ENCODE data around the gene GNE. TPM values are rescaled to one million over a fixed set of nuclear protein-coding genes. Genes with fewer than 3 reads are reported as not detected.
"Not testable (repeated sequence)": the region's sequence is repeated elsewhere in the genome, so short reads cannot be mapped to it uniquely, and the experiment has no call there.

Gene GNE, protein sequence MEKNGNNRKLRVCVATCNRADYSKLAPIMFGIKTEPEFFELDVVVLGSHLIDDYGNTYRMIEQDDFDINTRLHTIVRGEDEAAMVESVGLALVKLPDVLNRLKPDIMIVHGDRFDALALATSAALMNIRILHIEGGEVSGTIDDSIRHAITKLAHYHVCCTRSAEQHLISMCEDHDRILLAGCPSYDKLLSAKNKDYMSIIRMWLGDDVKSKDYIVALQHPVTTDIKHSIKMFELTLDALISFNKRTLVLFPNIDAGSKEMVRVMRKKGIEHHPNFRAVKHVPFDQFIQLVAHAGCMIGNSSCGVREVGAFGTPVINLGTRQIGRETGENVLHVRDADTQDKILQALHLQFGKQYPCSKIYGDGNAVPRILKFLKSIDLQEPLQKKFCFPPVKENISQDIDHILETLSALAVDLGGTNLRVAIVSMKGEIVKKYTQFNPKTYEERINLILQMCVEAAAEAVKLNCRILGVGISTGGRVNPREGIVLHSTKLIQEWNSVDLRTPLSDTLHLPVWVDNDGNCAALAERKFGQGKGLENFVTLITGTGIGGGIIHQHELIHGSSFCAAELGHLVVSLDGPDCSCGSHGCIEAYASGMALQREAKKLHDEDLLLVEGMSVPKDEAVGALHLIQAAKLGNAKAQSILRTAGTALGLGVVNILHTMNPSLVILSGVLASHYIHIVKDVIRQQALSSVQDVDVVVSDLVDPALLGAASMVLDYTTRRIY
- 24.2 and 32.4 TPM in 2 replicates for total RNA-seq

DNA sequence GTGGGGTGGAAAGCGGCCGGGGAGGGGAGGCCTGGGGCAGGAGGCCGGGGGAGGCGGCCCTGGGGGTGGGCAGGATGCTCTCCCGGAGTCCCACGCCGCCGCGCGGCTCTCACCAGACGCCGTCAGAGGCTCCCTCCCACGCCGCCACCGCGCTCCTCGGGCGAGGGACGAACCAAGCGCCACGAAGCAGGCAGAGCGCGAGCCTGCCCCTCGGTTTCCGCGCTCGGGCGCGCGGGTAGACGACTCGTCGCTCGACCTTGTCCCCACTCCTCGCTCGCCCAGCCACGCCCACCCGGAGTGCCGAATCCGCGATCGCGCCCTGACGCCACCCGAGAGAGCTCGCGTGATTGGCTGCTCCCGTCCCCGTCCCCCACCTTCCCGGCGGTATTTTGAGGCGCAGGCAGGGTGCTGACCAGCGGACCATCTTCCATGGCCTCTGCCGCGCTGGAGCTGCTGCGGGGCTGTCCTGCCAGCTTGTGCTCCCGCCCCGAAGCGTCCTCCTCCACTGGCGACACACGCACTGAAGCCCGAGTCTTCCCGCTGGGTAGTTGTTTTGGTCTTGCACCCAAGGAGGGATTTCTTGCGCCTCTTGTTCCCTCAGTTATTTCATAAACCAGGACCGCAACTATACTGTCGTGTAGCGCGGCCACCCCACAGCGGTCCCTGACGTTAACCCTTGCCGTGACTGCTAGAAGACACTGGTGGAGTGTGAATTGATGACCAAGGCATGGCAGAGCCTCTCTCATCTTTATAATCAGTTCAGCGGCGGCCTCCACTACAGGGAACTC is at the start of gene GNE:
GNE (minus strand) TSS at position 241 of the 788 bp plus-strand sequence. CDS start 9,093 bp downstream, outside the sequence.
- DNase-seq (ENCODE audit: low read depth), result peak; percentile 96
- TF ChIP-seq, protein P1, sequence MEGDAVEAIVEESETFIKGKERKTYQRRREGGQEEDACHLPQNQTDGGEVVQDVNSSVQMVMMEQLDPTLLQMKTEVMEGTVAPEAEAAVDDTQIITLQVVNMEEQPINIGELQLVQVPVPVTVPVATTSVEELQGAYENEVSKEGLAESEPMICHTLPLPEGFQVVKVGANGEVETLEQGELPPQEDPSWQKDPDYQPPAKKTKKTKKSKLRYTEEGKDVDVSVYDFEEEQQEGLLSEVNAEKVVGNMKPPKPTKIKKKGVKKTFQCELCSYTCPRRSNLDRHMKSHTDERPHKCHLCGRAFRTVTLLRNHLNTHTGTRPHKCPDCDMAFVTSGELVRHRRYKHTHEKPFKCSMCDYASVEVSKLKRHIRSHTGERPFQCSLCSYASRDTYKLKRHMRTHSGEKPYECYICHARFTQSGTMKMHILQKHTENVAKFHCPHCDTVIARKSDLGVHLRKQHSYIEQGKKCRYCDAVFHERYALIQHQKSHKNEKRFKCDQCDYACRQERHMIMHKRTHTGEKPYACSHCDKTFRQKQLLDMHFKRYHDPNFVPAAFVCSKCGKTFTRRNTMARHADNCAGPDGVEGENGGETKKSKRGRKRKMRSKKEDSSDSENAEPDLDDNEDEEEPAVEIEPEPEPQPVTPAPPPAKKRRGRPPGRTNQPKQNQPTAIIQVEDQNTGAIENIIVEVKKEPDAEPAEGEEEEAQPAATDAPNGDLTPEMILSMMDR (IDR thresholded peaks at IDR 0.05; ENCODE audit: insufficient read depth, low read depth, low read length), result no peak
- peak within 1 kb of the TSS; percentile 89 for H3K4me3 ChIP-seq (ENCODE audit: low read depth, low read length)

DNA sequence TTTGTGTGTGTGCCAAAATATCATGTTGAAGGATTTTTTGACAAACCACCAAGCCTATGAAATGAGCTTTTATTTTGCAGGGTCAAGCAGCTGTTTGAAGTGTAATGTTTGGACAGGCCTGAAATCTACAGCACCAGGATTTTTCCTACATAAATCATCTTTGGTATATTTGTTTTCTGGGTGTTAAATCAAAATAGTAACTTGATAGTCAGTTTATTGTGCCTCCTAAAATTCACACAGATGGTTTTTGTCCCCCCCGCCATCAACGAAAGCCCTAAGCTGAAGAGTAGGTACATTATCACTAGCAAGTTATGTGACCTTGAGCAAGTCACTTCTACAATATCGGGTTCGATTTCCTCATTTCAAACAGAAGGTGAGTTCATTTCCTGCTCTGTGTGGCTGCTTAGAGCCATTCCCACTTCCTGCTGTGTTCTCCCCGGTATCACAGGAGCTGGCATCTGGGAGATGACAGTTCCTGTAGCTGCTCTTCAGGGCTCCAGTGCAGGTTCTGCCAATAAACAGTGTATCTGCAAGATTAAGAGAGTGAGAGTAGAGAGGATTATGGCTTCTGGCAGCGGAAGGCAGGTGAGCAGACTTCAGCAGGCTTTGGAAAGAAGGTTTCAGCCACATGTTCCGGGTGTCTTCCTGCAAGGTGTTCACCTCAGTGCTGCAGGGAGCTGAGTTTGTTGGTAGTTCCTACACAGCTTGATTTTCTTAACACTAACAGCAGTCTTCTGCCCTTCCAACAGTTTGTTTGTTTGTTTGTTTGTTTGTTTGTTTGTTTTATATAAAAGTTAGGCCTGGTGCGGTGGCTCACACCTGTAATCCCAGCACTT is 48.4 kb upstream of the GNE start:
- peak; percentile 50 for DNase-seq (ENCODE audit: low read depth)
- TF ChIP-seq, protein P1 (IDR thresholded peaks at IDR 0.05; ENCODE audit: insufficient read depth, low read depth, low read length), result no peak
- no peak overlapping the region for H3K4me3 ChIP-seq (ENCODE audit: low read depth, low read length)

DNA sequence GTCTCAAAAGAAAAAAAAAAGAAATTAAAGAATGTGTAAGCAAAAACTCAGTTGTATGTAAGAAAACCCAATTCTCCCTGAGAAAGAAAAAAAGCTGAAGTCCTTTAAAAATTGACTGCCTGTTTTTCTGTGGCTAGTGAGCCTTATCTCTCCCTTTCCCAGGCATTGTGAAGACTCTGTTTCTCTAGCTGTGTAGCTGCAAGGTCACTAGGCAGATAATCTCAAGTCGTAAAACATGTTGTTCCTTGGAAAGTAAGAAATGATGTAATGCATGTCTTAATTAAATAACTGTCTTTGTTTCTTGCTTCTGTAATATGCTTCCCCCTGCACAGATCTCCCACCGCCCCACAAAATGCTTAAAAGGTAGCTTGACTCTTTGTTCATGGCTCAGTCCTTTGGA is 46.1 kb upstream of the GNE start:
- not testable (repeated sequence) for H3K4me3 ChIP-seq (ENCODE audit: low read depth, low read length)
- peak; percentile 69 for DNase-seq (ENCODE audit: low read depth)

DNA sequence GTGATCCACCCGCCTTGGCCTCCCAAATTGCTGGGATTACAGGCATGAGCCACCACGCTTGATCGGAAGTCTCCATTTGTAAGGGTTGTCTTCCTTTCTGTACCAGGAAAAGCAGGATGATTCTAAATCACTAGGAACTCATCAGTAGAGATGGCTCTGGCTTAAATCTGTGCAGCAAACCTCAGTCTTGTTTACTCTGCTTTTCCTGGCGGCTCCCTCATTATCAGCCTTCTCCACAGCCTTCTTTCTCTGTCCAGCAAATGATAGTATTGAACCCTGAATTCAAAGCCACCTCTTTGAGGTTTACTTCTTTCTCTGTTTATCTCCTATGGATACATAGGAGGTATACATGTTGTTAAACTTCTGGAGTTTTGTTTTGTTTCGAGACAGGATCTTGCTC is 43.0 kb upstream of the GNE start:
- TF ChIP-seq, protein P1 (IDR thresholded peaks at IDR 0.05; ENCODE audit: insufficient read depth, low read depth, low read length), result no peak
- DNase-seq (ENCODE audit: low read depth), result no peak
- no peak overlapping the region for H3K4me3 ChIP-seq (ENCODE audit: low read depth, low read length)

DNA sequence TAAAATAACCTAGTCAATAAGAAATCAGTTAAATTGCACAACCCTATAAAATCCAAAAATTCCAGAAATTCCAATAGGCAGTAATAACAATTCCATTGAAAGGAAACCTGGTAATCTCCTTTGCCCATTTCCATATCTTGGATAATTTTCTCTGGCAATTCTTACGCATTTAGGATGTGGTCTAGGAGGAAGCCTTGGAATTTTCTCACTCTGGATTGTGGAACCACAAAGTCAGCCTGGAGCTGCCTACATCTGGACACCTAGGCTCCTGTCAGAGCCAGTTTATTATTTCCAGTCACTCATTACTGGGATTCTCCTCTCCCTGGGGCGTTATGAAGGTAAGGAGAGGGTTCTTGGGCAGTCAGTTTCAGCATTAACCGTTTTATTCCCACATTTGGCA is 40.3 kb upstream of the GNE start:
- DNase-seq (ENCODE audit: low read depth), result peak; percentile 86
- no peak overlapping the region for H3K4me3 ChIP-seq (ENCODE audit: low read depth, low read length)
- TF ChIP-seq, protein P1 (IDR thresholded peaks at IDR 0.05; ENCODE audit: insufficient read depth, low read depth, low read length), result no peak

DNA sequence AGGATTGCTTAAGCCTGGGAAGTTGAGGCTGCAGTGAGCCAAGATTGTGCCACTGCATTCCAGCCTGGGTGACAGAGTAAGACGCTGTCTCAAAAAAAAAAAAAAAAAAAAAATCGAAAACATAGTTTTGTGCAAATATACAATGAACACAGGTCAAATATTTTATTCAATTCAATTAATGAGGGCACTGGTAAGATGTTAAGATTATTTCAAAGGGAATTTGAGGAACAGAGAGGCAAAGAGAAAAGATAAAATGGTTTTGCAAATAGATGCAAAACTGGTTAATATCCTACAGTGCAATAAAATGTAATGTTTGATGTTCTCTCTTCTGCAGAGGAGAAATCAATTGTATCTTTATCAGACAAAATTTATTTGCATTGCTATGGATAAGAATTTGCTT is 39.5 kb upstream of the GNE start:
- DNase-seq (ENCODE audit: low read depth), result no peak
- no peak overlapping the region for H3K4me3 ChIP-seq (ENCODE audit: low read depth, low read length)
- TF ChIP-seq, protein P1 (IDR thresholded peaks at IDR 0.05; ENCODE audit: insufficient read depth, low read depth, low read length), result no peak

DNA sequence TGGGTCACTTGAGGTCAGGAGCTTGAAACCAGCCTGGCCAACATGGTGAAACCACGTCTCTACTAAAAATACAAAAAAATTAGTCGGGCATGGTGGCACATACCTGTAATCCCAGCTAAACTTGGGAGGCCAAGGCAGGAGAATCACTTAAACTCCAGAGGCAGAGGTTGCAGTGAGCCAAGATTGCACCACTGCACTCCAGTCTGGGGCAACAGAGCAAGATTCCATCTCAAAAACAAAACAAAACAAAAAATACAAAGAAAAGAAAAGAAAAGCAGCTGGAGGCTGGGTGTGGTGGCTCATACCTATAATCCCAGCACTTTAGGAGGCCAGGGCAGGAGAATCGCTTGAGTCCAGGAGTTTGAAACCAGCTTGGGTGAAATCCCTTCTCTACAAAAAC is 36.7 kb upstream of the GNE start:
- not testable (repeated sequence) for H3K4me3 ChIP-seq (ENCODE audit: low read depth, low read length); DNase-seq (ENCODE audit: low read depth)
